Testis (tissue), 2 donors: ENCODE results near the gene KIF12.
"Not testable (repeated sequence)": the region's sequence is repeated elsewhere in the genome, so short reads cannot be mapped to it uniquely, and the experiment has no call there.

Experiments used
- CTCF ChIP-seq, 3 experiments: fragments of 450-650 bp in 2 of 3; fragments of 200-600 bp in 1 of 3; sonication (generic) in 1 of 3; IDR thresholded peaks; one replicate each; pipeline ENCODE4 v1.5.1; 2016 to 2019; ENCODE audit warnings: antibody characterized with exemption in 3 of 3, mild to moderate bottlenecking in 2 of 3, moderate library complexity in 1 of 3
- POLR2A ChIP-seq: fragments of 450-650 bp; IDR thresholded peaks from one replicate; pipeline ENCODE4 v1.6.1; 2017; ENCODE audit warnings: antibody characterized with exemption, mild to moderate bottlenecking, moderate library complexity

DNA sequence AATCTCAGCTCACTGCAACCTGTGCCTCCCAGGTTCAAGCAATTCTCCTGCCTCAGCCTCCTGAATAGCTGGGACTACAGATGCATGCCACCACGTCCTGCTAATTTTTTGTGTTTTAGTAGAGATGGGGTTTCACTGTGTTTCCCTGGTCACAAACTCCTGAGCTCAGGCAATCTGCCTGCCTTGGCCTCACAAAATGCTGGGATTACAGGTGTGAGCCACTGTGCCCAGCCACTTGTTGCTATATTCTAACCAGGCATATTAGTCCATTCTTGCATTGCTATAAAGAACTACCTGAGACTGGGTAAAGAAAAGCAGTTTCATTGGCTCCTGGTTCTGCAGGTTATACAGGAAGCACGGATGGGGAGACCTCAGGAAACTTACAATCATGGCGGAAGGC lies 29.7 kb upstream of the KIF12 start:
- TF ChIP-seq CTCF (IDR thresholded peaks at IDR 0.05); POLR2A: not testable (repeated sequence)
